Lower leg skin (tissue), 3 donors: ENCODE results near the gene IL10RA.

Source experiments
- CTCF ChIP-seq, 3 donors: fragments of 450-650 bp; IDR thresholded peaks; one replicate each; pipeline ENCODE4 v1.5.1; 2016; ENCODE audit warnings: antibody characterized with exemption in 3 of 3, mild to moderate bottlenecking in 3 of 3, moderate library complexity in 2 of 3
- POLR2A ChIP-seq, 2 donors: fragments of 450-650 bp; IDR thresholded peaks; one replicate each; pipeline ENCODE4 v1.6.1; 2016 to 2017; ENCODE audit warnings: antibody characterized with exemption in 2 of 2, mild to moderate bottlenecking in 1 of 2, moderate library complexity in 1 of 2

- TF ChIP-seq CTCF (IDR thresholded peaks at IDR 0.05) (no peak), POLR2A (IDR thresholded peaks at IDR 0.05) (no peak)
These were observed 27.2 kb upstream of the IL10RA start for GRCh38 chr11:117958949-117959348.
